Fibroblast of lung (primary cell): ENCODE measurements around the gene DLK2. TPM values are rescaled to one million over a fixed set of nuclear protein-coding genes. Genes with fewer than 3 reads are reported as not detected.
"Not testable (repeated sequence)": the region's sequence is repeated elsewhere in the genome, so short reads cannot be mapped to it uniquely, and the experiment has no call there.

ENCODE experiments used
- DNase-seq, 2 donors: peaks; one replicate each; pipeline versions ENCODE4 v3.0.0 to v3.0.0-alpha.2; 2010; ENCODE audit warnings: low read depth in 2 of 2
- H2AFZ ChIP-seq: 2 replicates; pipeline ENCODE4 v1.5.1; 2012; ENCODE audit warnings: low read length, control low read depth, inconsistent platforms
- H3K27ac ChIP-seq: 2 replicates; pipeline ENCODE4 v1.5.1; 2011; ENCODE audit warnings: low read length, control low read depth; ENCODE audit not compliant: insufficient read depth
- H3K27me3 ChIP-seq: 2 replicates; pipeline ENCODE4 v1.5.1; 2011; ENCODE audit warnings: mild to moderate bottlenecking, low read length; ENCODE audit not compliant: control insufficient read depth, insufficient read depth
- H3K36me3 ChIP-seq: 2 replicates; pipeline ENCODE4 v1.5.1; 2011; ENCODE audit warnings: low read length; ENCODE audit not compliant: control insufficient read depth, insufficient read depth
- H3K4me1 ChIP-seq: 2 replicates; pipeline ENCODE4 v1.5.1; 2011; ENCODE audit warnings: low read length; ENCODE audit not compliant: control insufficient read depth, insufficient read depth; ENCODE audit errors: extremely low read depth
- H3K4me2 ChIP-seq: 2 replicates; pipeline ENCODE4 v1.5.1; 2011; ENCODE audit warnings: low read length, control low read depth; ENCODE audit not compliant: insufficient read depth; ENCODE audit errors: extremely low read depth
- H3K4me3 ChIP-seq, 4 experiments: fragments of 200-600 bp in 1 of 4; sonication (generic) in 1 of 4; replicated peaks in 1 of 4; 2 replicates each; pipeline ENCODE4 v1.5.1; 2011 to 2016; ENCODE audit warnings: low read length in 4 of 4, low read depth in 3 of 4, mild to moderate bottlenecking in 3 of 4, control low read depth in 2 of 4, inconsistent platforms in 1 of 4, mixed read lengths in 1 of 4; ENCODE audit not compliant: insufficient read depth in 1 of 4; ENCODE audit errors: control extremely low read depth in 1 of 4
- H3K79me2 ChIP-seq: 2 replicates; pipeline ENCODE4 v1.5.1; 2012; ENCODE audit warnings: mild to moderate bottlenecking, low read length, inconsistent platforms; ENCODE audit not compliant: control insufficient read depth, insufficient read depth
- H3K9ac ChIP-seq: 2 replicates; pipeline ENCODE4 v1.5.1; 2011; ENCODE audit warnings: mild to moderate bottlenecking, low read length, control low read depth; ENCODE audit not compliant: insufficient read depth
- H3K9me3 ChIP-seq: 2 replicates; pipeline ENCODE4 v1.5.1; 2012; ENCODE audit warnings: low read depth, low read length; ENCODE audit not compliant: control insufficient read depth, insufficient read depth
- H4K20me1 ChIP-seq: 2 replicates; pipeline ENCODE4 v1.5.1; 2011; ENCODE audit warnings: low read length; ENCODE audit not compliant: control insufficient read depth, insufficient read depth; ENCODE audit errors: extremely low read depth
- EZH2 ChIP-seq: IDR thresholded peaks from 2 replicates; pipeline ENCODE4 v1.5.1; 2012; ENCODE audit warnings: low read length, control low read depth, mild to moderate bottlenecking; ENCODE audit errors: missing control alignments
- polyA plus RNA-seq, 2 donors: library from polyadenylated mRNA; depleted of rRNA in 1 of 2; stranded (reverse) in 1 of 2; unstranded in 1 of 2; fragments of >200 nt; gene quantifications; 2 replicates each; pipeline ENCODE4 v1.2.1, GENCODE V29; 2011 to 2012; ENCODE audit warnings: missing spikeins in 1 of 2
- total RNA-seq: library from RNA; depleted of rRNA; stranded (reverse); fragments of >200 nt; gene quantifications from 2 replicates; pipeline ENCODE4 v1.2.1, GENCODE V29; 2014
- TF ChIP-seq, protein P1 (sequence below), 2 donors: IDR thresholded peaks in 1 of 2; conservative IDR thresholded peaks in 1 of 2; 1 replicate in 1 of 2; 2 replicates in 1 of 2; pipeline ENCODE4 v1.5.1; 2011 to 2012; ENCODE audit warnings: low read length in 2 of 2, control low read depth in 1 of 2, inconsistent platforms in 1 of 2, low read depth in 1 of 2, mild to moderate bottlenecking in 1 of 2

DLK2 gene
- total and polyA plus RNA-seq, 2 donors (not counting 1 experiment from before 2014, with no cell fraction given) = 0.17 to 0.23 TPM

DNA sequence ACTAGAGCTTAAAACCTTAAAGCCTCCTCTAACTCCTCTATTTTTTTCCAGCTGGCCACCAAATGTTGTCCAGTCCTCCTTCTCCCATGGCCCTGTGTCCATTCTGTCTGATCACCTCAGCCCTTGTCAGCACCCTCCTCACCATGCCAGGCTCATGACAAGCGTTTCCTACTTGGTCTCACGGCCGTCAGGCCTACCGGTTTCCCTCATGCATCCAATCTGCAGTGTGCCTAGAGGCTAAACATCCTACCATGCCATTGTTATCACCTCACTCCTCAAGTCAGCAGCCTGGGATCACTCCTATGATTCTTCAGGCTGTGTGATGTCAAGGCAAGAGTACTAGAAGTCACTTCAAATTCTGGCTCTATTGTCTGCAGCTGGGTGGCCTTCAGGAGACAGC, 12.4 kb upstream of the DLK2 start:
- Histone ChIP-seq H3K36me3 (no peaks in the 10 kb centered on the region), H3K27me3 (peaks cover 9% of the 10 kb centered on the region), H2AFZ (no peak overlapping the region), H3K4me3 (no peak overlapping the region), H3K27ac (no peak overlapping the region), H4K20me1 (no peaks in the 10 kb centered on the region), H3K4me1 (no peaks in the 10 kb centered on the region), H3K79me2 (no peaks in the 10 kb centered on the region), H3K9ac (no peak overlapping the region), H3K9me3 (no peaks in the 10 kb centered on the region), H3K4me2 (no peak overlapping the region)
- no peak for TF ChIP-seq EZH2
- TF ChIP-seq, protein P1, sequence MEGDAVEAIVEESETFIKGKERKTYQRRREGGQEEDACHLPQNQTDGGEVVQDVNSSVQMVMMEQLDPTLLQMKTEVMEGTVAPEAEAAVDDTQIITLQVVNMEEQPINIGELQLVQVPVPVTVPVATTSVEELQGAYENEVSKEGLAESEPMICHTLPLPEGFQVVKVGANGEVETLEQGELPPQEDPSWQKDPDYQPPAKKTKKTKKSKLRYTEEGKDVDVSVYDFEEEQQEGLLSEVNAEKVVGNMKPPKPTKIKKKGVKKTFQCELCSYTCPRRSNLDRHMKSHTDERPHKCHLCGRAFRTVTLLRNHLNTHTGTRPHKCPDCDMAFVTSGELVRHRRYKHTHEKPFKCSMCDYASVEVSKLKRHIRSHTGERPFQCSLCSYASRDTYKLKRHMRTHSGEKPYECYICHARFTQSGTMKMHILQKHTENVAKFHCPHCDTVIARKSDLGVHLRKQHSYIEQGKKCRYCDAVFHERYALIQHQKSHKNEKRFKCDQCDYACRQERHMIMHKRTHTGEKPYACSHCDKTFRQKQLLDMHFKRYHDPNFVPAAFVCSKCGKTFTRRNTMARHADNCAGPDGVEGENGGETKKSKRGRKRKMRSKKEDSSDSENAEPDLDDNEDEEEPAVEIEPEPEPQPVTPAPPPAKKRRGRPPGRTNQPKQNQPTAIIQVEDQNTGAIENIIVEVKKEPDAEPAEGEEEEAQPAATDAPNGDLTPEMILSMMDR (conservative IDR thresholded peaks at IDR 0.05 in 1 of 2, IDR thresholded peaks at IDR 0.05 in 1 of 2; ENCODE audit: low read depth in 1 of 2, low read length in 2 of 2) = no peak
- no peak for DNase-seq

DNA sequence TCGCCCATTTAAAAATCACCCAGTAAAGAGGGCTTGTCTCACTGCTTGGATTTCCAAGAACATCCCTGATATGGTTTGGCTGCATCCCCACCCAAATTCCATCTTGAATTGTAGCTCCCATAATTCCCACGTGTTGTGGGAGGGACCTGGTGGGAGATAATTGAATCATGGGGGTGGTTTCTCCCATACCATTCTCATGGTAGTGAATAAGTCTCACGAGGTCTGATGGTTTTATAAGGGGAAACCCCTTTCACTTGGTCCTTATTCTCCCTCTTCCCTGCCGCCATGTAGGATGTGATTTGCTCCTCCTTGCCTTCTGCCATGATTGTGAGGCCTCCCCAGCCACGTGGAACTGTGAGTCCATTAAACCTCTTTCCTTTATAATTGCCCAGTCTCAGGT, 11.9 kb upstream of the DLK2 start:
- H3K27ac ChIP-seq, DNase-seq, H3K4me3 ChIP-seq, H3K4me2 ChIP-seq, H3K79me2 ChIP-seq, H3K9ac ChIP-seq, H4K20me1 ChIP-seq, H3K36me3 ChIP-seq, H3K27me3 ChIP-seq, H3K9me3 ChIP-seq, H3K4me1 ChIP-seq, H2AFZ ChIP-seq: not testable (repeated sequence)

DNA sequence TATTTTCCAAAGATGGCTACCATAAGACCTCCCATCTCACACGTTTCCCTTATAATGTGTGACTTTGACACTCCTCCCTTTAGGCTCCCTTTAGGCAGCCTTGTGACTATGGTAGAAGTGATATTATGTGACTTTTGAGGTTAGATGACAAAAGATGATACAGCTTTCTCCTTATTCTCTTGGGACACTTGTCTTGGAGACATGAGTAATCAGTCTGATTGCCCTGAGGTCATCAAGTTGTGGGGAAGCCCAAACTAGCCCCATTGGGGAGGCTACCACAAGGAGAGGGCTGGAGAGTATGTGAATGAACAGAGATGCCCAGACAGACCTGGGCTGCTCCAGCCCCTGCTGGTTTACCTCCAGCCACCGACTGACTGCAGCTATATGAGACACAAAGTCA, 10.6 kb upstream of the DLK2 start:
- no peak overlapping the region for H2AFZ ChIP-seq
- no peaks in the 10 kb centered on the region for H3K79me2 ChIP-seq
- peaks cover 11% of the 10 kb centered on the region for H3K27me3 ChIP-seq
- no peaks in the 10 kb centered on the region for H3K36me3 ChIP-seq
- TF ChIP-seq EZH2 = no peak
- TF ChIP-seq, protein P1 (conservative IDR thresholded peaks at IDR 0.05 in 1 of 2, IDR thresholded peaks at IDR 0.05 in 1 of 2; ENCODE audit: low read depth in 1 of 2, low read length in 2 of 2) = no peak
- DNase-seq = no peak
- no peak overlapping the region for H3K4me3 ChIP-seq
- H3K9me3 ChIP-seq = no peaks in the 10 kb centered on the region
- H3K4me1 ChIP-seq = no peaks in the 10 kb centered on the region
- no peak overlapping the region for H3K9ac ChIP-seq
- H3K4me2 ChIP-seq = no peak overlapping the region
- H4K20me1 ChIP-seq = no peaks in the 10 kb centered on the region
- no peak overlapping the region for H3K27ac ChIP-seq

DNA sequence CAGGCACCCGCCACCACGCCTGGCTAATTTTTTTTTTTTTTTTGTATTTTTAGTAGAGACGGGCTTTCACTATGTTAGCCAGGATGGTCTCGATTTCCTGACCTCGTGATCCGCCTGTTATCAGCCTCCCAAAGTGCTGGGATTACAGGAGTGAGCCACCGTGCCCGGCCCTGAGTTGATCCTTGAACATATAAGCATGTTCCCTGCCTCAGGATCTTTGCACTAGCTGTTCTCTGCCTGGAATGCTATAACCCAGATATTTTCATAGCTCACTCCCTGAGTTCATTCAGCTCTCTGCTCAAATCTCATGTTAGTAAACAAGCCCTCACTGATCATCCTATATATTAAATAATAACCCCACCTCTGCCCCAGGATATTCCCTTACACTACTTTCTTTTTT, 9.0 kb upstream of the DLK2 start:
- Histone ChIP-seq H2AFZ (no peak overlapping the region), H3K27me3 (peaks cover 11% of the 10 kb centered on the region), H3K27ac (no peak overlapping the region), H3K36me3 (no peaks in the 10 kb centered on the region), H3K4me2 (no peak overlapping the region), H3K9me3 (no peaks in the 10 kb centered on the region), H4K20me1 (no peaks in the 10 kb centered on the region), H3K4me3 (no peak overlapping the region), H3K9ac (no peak overlapping the region), H3K79me2 (no peaks in the 10 kb centered on the region), H3K4me1 (no peaks in the 10 kb centered on the region)
- TF ChIP-seq EZH2 = no peak
- TF ChIP-seq, protein P1 (conservative IDR thresholded peaks at IDR 0.05 in 1 of 2, IDR thresholded peaks at IDR 0.05 in 1 of 2; ENCODE audit: low read depth in 1 of 2, low read length in 2 of 2) = no peak
- DNase-seq = no peak
